Immature natural killer cell (primary cell): Measurements from ENCODE around the gene STIP1. TPM values are rescaled to one million over a fixed set of nuclear protein-coding genes. Genes with fewer than 3 reads are reported as not detected.

ENCODE experiments used
- DNase-seq, 3 donors: peaks; one replicate each; pipeline ENCODE4 v3.0.0; 2022; ENCODE audit warnings: mixed read lengths in 1 of 3
- H3K27ac Mint-ChIP-seq, 6 donors: one replicate each; pipeline ENCODE4 v1.8.0; 2020; ENCODE audit warnings: mixed read lengths in 6 of 6, mild to moderate bottlenecking in 5 of 6, inconsistent platforms in 4 of 6, moderate library complexity in 3 of 6
- H3K27me3 Mint-ChIP-seq, 3 donors: one replicate each; pipeline ENCODE4 v1.8.0; 2020 to 2021; ENCODE audit warnings: low read depth in 3 of 3, mild to moderate bottlenecking in 3 of 3, mixed read lengths in 3 of 3, moderate library complexity in 3 of 3, inconsistent platforms in 1 of 3
- H3K36me3 Mint-ChIP-seq, 3 donors: one replicate each; pipeline ENCODE4 v1.8.0; 2020; ENCODE audit warnings: mixed read lengths in 3 of 3, inconsistent platforms in 2 of 3, mild to moderate bottlenecking in 2 of 3
- H3K4me1 Mint-ChIP-seq, 2 donors: one replicate each; pipeline ENCODE4 v1.8.0; 2020; ENCODE audit warnings: inconsistent platforms in 2 of 2, mild to moderate bottlenecking in 2 of 2, mixed read lengths in 2 of 2, moderate library complexity in 1 of 2
- H3K4me3 Mint-ChIP-seq, 5 donors: one replicate each; pipeline ENCODE4 v1.8.0; 2020; ENCODE audit warnings: mild to moderate bottlenecking in 5 of 5, mixed read lengths in 5 of 5, inconsistent platforms in 3 of 5, moderate library complexity in 3 of 5
- H3K9me3 Mint-ChIP-seq, 6 donors: one replicate each; pipeline ENCODE4 v1.8.0; 2020; ENCODE audit warnings: mild to moderate bottlenecking in 6 of 6, mixed read lengths in 6 of 6, inconsistent platforms in 4 of 6, moderate library complexity in 3 of 6
- polyA plus RNA-seq, 3 donors: library from polyadenylated mRNA; unstranded; fragments of 300-500 nt; fragmentation: Illumina TruSeq; gene quantifications; one replicate each; pipeline ENCODE4 v1.2.3, GENCODE V29; 2021

Gene STIP1
- polyA plus RNA-seq, 3 donors from 2014 or later = 51.3 to 113 (median 57.3) TPM

- H3K4me3 Mint-ChIP-seq = peak within 1 kb of the TSS; percentile 88 to 93 (median 88)
- no peaks in the 10 kb centered on the region for H3K36me3 Mint-ChIP-seq
- DNase-seq = peak; percentile 60 to 62 (median 61)
- peaks cover 0 to 3% (median 2%) of the 10 kb centered on the region in 3 donors for H3K27me3 Mint-ChIP-seq
- no peaks in the 10 kb centered on the region for H3K9me3 Mint-ChIP-seq
- H3K4me1 Mint-ChIP-seq = peaks cover 0 to 5% of the 10 kb centered on the region in 2 donors
- peak within 1 kb of the TSS in 3 of 6 donors; percentile 19 to 76 (median 39) for H3K27ac Mint-ChIP-seq
These were observed 19.9 kb upstream of the STIP1 start, which contains the start of gene MACROD1 for GRCh38 chr11:64165842-64166635. TSS of gene MACROD1 (minus strand) at chr11:64166113. CDS start at chr11:64165994, 119 bp downstream.

DNA sequence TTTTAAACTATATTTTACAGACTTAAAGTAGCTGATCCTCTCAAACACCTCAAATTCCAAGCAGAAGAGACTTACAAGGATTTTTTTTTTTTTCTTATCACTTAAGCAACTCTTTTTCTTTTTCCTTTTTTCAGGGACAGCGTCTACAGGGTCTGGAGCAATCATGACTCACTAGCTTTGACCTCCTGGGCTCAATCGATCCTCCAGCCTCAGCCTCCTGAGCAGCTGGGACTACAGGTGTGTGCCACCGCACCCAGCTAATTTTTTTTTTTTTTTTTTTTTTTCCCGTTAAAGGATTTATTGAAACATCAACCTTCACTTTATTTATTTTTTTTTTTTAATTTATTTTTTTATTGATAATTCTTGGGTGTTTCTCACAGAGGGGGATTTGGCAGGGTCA lies 15.6 kb upstream of the STIP1 start:
- Mint-ChIP-seq H3K36me3 (no peaks in the 10 kb centered on the region), H3K9me3 (no peaks in the 10 kb centered on the region), H3K4me1 (peaks cover 0 to 3% of the 10 kb centered on the region in 2 donors)

GRCh38 chr11:64173616-64174355 lies 12.2 kb upstream of the STIP1 start:
- H3K27me3 Mint-ChIP-seq = peaks cover 2 to 3% (median 3%) of the 10 kb centered on the region in 3 donors
- no peaks in the 10 kb centered on the region for H3K36me3 Mint-ChIP-seq
- no peak overlapping the region for H3K4me3 Mint-ChIP-seq
- no peaks in the 10 kb centered on the region for H3K9me3 Mint-ChIP-seq
- H3K4me1 Mint-ChIP-seq = no peaks in the 10 kb centered on the region
- no peak overlapping the region for H3K27ac Mint-ChIP-seq
- no peak for DNase-seq

More for the DNA sequence above, 15.6 kb upstream of the STIP1 start:
- Mint-ChIP-seq H3K27ac (no peak overlapping the region), H3K27me3 (peaks cover 1 to 3% (median 2%) of the 10 kb centered on the region in 3 donors), H3K4me3 (no peak overlapping the region)
- no peak for DNase-seq

DNA sequence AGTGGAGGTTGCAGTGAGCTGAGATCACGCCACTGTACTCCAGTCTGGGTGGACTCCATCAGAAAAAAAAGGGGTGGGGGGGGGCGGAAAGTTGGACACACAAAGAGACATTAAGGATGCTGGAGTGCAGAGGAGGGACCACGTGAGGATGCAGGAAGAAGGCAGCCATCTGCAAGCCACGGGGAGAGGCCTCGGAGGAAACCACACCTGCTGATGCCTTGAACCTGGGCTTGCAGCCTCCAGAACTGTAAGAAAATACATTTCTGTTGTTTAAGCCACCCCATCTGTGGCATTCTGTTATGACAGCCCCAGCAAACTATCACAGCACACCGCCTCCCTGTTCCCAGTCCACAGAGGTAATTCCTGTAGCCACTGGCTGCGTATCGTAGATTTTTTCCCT lies 9.2 kb upstream of the STIP1 start:
- H3K4me3 Mint-ChIP-seq = no peak overlapping the region
- H3K27me3 Mint-ChIP-seq = peaks cover 1 to 3% (median 3%) of the 10 kb centered on the region in 3 donors
- H3K4me1 Mint-ChIP-seq = peaks cover 0 to 3% of the 10 kb centered on the region in 2 donors
- H3K9me3 Mint-ChIP-seq = no peaks in the 10 kb centered on the region
- no peak overlapping the region for H3K27ac Mint-ChIP-seq
- no peak for DNase-seq
- H3K36me3 Mint-ChIP-seq = no peaks in the 10 kb centered on the region

- peaks cover 4 to 7% of the 10 kb centered on the region in 2 donors for H3K4me1 Mint-ChIP-seq
- H3K9me3 Mint-ChIP-seq = no peaks in the 10 kb centered on the region
- DNase-seq = no peak
- no peak overlapping the region for H3K4me3 Mint-ChIP-seq
- H3K27ac Mint-ChIP-seq = no peak overlapping the region
- H3K27me3 Mint-ChIP-seq = peaks cover 1 to 3% (median 3%) of the 10 kb centered on the region in 3 donors
- H3K36me3 Mint-ChIP-seq = no peaks in the 10 kb centered on the region
These were observed 7.8 kb upstream of the STIP1 start for GRCh38 chr11:64178203-64178602.

DNA sequence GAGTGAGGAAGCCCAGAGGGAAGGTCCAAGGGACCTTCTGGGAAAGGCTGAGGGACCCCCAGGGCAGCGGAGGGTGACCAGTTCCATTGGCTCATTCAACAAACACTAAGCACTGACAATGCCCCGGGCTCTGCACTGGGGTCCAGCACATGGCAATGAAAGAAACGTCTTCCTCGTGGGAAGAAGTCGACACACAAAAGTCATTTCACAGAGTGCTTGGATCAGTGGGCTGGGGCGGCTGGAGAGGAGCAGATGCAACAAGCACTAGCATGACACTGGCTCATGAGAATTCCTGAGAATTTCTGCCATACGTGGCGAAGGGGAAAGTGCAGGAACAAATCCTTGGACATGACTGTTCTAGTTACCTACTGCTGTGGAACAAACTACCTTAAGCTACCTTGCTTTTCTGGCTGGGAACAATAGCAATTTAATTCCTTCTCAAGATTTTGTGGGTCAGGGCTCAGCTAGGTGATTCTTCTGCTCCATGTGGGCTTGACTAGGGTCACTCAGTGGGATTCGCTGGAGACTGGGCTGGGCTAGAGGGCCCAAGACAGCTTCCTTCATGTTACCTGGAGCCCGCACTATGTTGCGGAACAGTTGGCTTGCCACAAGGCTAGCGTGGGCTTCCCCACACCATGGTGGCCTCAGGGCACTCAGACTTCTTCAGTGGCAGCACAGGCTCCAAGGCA lies 6.9 kb upstream of the STIP1 start:
- H3K27me3 Mint-ChIP-seq = peaks cover 2 to 4% (median 3%) of the 10 kb centered on the region in 3 donors
- H3K36me3 Mint-ChIP-seq = no peaks in the 10 kb centered on the region
- H3K4me1 Mint-ChIP-seq = peaks cover 9 to 11% of the 10 kb centered on the region in 2 donors
- no peak overlapping the region for H3K4me3 Mint-ChIP-seq
- H3K9me3 Mint-ChIP-seq = no peaks in the 10 kb centered on the region
- no peak for DNase-seq
- H3K27ac Mint-ChIP-seq = no peak overlapping the region

DNA sequence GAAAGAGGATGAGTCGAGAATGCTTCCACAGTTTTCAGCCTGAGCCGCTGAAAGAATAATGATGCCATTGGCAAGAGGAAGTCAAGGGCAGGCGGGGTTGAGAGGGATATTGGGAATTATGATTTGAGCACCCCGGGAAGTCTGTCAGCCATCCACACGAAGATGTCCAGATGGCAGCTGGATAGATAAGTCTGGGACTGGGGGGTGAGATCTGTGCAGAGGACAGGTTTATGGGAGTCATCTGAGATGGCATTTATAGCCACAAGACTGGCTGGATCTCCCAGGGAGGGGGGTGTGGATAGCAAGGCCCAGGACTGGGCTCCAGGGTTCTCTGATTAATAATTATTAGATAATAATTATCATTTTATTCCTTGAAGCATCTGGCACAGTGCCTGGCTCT lies 5.1 kb upstream of the STIP1 start:
- Mint-ChIP-seq H3K27me3 (peaks cover 4 to 8% (median 7%) of the 10 kb centered on the region in 3 donors), H3K9me3 (no peaks in the 10 kb centered on the region), H3K4me3 (no peak overlapping the region), H3K4me1 (peaks cover 22 to 24% of the 10 kb centered on the region in 2 donors), H3K27ac (no peak overlapping the region), H3K36me3 (no peaks in the 10 kb centered on the region)
- DNase-seq = no peak

- DNase-seq = no peak
- peak overlapping the region in 1 of 6 donors; percentile 13 for H3K27ac Mint-ChIP-seq
- H3K9me3 Mint-ChIP-seq = no peaks in the 10 kb centered on the region
- H3K4me1 Mint-ChIP-seq = peaks cover 24 to 28% of the 10 kb centered on the region in 2 donors
- peaks cover 6 to 10% (median 9%) of the 10 kb centered on the region in 3 donors for H3K27me3 Mint-ChIP-seq
- no peaks in the 10 kb centered on the region for H3K36me3 Mint-ChIP-seq
- no peak overlapping the region for H3K4me3 Mint-ChIP-seq
These were observed 4.2 kb upstream of the STIP1 start for GRCh38 chr11:64181506-64182411.

GRCh38 chr11:64183890-64184289 lies 2.1 kb upstream of the STIP1 start:
- Mint-ChIP-seq H3K9me3 (no peaks in the 10 kb centered on the region), H3K27ac (peak overlapping the region in 1 of 6 donors; percentile 30), H3K27me3 (peaks cover 6 to 9% (median 6%) of the 10 kb centered on the region in 3 donors), H3K4me3 (peak overlapping the region in 2 of 5 donors; percentile 44 to 63), H3K4me1 (peaks cover 27 to 28% of the 10 kb centered on the region in 2 donors), H3K36me3 (no peaks in the 10 kb centered on the region)
- no peak for DNase-seq

DNA sequence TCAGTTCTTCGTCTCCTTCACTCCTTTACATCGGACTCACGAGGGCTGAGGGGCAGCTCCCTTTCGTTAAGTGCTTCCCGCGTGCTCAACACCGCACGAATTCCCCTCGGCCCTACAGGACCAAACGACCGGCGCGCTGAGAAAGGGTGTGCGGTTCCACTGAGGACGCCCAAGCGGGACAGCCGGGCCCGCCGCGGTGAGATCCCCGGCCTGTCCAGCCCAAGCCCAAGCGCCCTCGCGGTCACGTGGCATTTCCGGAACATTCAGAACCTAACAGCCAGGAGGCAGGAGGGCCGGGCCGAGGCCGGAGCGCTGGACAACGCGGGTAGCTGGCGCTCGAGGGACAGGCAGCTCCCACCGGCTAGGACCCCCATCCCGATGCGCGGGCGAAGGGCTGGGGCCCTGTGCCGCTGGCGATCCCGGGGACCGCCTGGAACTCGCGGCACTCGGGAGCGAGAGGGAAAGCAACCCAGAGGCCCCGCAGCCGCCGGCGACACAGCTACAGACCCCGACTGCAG lies 737 bp upstream of the STIP1 start:
- Mint-ChIP-seq H3K27me3 (peaks cover 6 to 9% (median 6%) of the 10 kb centered on the region in 3 donors), H3K27ac (peak overlapping the region in 5 of 6 donors; percentile 90 to 98 (median 93)), H3K4me3 (peak overlapping the region; percentile 88 to 98 (median 92)), H3K9me3 (no peaks in the 10 kb centered on the region), H3K4me1 (peaks cover 30 to 34% of the 10 kb centered on the region in 2 donors), H3K36me3 (peaks cover 0 to 4% (median 0%) of the 10 kb centered on the region in 3 donors)
- DNase-seq = no peak

DNA sequence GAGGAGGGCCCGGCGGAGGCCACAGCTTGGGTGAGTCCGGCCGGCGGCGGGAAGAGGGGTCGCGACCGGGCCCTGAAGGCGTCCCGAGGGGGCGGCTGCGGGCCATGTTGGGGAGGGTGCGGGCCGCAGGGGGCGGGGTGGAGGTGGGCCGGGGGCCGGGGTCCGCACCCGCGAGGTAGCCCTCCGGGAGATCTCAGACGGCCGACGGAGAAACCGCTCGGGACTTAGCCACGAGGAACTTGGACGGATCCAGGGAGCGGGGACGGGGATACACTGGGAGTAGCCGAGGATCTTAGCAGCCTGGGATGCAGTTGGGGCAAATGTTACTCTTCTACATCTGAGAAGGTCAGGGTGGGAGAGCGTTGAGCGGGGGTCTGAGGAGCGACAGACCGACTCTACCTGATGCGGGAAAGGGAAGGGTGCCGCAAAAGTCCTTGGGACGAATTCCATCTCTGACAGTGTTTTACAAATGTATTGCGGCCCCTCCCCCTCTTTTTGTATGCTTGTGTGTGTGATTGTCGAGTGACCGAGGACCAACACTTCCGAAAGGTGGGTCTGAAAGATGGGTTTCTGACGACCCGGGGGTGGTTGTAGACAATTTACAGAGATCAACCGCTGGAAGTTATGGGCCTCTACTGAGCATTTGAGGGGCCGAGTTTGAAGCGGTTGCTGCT lies 658 bp downstream of the STIP1 start:
- DNase-seq = peak; percentile 22 to 37 (median 23)
- Mint-ChIP-seq H3K4me1 (peaks cover 31 to 38% of the 10 kb centered on the region in 2 donors), H3K27me3 (peaks cover 6 to 9% (median 6%) of the 10 kb centered on the region in 3 donors), H3K27ac (no peak overlapping the region), H3K4me3 (no peak overlapping the region), H3K36me3 (peaks cover 0 to 4% (median 0%) of the 10 kb centered on the region in 3 donors), H3K9me3 (no peaks in the 10 kb centered on the region)

GRCh38 chr11:64192434-64192833 lies 6.5 kb downstream of the STIP1 start:
- no peak for DNase-seq
- no peak overlapping the region for H3K4me3 Mint-ChIP-seq

More at GRCh38 chr11:64192434-64192833, 6.5 kb downstream of the STIP1 start:
- Mint-ChIP-seq H3K27me3 (no peaks in the 10 kb centered on the region), H3K4me1 (peaks cover 14 to 26% of the 10 kb centered on the region in 2 donors), H3K9me3 (no peaks in the 10 kb centered on the region), H3K36me3 (peaks cover 16 to 40% (median 25%) of the 10 kb centered on the region in 3 donors), H3K27ac (no peak overlapping the region)
